ENCODE measurements around the gene PLK2. TPM values are rescaled to one million over a fixed set of nuclear protein-coding genes. Genes with fewer than 3 reads are reported as not detected.

Gene PLK2
- total RNA-seq, 3 donors from 2014 or later (not counting 1 experiment from before 2014, with no cell fraction given): 18.3 to 30.0 (median 22.0) TPM

DNA sequence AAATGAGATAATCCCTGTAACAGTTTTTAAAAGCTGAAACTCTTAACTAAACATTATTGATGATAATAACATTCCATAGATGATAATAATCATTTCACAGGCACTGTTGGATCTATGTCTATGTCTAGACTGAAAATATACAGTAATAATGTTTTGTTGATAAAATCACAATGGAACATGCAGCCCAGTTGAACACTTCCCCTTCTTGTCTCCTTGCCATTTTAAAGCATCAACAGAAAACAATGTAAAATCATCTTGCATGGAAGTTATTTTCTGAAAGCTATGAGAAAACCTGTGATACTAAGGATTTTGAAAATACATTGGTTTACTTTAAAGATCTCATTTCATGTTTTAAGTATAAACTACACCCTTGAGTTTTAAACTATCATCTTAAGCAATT, 33.3 kb upstream of the PLK2 start:
- peak overlapping the region; percentile 47 for H3K4me3 ChIP-seq (ENCODE audit: low read length)
- Mint-ChIP-seq H3K4me1 (peaks cover 0 to 4% of the 10 kb centered on the region in 2 donors), H3K4me3 (no peak overlapping the region), H3K36me3 (no peaks in the 10 kb centered on the region), H3K27ac (no peak overlapping the region), H3K27me3 (ENCODE audit: low read depth in 2 of 2) (peaks cover 0 to 8% of the 10 kb centered on the region in 2 donors), H3K9me3 (no peaks in the 10 kb centered on the region)
- H3K4me1 ChIP-seq (ENCODE audit: control insufficient read depth, insufficient read depth, low read length): no peaks in the 10 kb centered on the region
- TF ChIP-seq, protein P1, sequence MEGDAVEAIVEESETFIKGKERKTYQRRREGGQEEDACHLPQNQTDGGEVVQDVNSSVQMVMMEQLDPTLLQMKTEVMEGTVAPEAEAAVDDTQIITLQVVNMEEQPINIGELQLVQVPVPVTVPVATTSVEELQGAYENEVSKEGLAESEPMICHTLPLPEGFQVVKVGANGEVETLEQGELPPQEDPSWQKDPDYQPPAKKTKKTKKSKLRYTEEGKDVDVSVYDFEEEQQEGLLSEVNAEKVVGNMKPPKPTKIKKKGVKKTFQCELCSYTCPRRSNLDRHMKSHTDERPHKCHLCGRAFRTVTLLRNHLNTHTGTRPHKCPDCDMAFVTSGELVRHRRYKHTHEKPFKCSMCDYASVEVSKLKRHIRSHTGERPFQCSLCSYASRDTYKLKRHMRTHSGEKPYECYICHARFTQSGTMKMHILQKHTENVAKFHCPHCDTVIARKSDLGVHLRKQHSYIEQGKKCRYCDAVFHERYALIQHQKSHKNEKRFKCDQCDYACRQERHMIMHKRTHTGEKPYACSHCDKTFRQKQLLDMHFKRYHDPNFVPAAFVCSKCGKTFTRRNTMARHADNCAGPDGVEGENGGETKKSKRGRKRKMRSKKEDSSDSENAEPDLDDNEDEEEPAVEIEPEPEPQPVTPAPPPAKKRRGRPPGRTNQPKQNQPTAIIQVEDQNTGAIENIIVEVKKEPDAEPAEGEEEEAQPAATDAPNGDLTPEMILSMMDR (IDR thresholded peaks at IDR 0.05): no peak
- no peak for DNase-seq
- no peaks in the 10 kb centered on the region for H3K9me3 ChIP-seq (ENCODE audit: control insufficient read depth, insufficient read depth, low read length)
- H3K27me3 ChIP-seq (ENCODE audit: control insufficient read depth, insufficient read depth, low read length): no peaks in the 10 kb centered on the region
- intact Hi-C loops (cut with micrococcal nuclease): no loop called here
- ATAC-seq: no peak
- no peaks in the 10 kb centered on the region for H3K36me3 ChIP-seq (ENCODE audit: control insufficient read depth, insufficient read depth, low read length)
- no peak overlapping the region for H3K27ac ChIP-seq (ENCODE audit: low read length)

DNA sequence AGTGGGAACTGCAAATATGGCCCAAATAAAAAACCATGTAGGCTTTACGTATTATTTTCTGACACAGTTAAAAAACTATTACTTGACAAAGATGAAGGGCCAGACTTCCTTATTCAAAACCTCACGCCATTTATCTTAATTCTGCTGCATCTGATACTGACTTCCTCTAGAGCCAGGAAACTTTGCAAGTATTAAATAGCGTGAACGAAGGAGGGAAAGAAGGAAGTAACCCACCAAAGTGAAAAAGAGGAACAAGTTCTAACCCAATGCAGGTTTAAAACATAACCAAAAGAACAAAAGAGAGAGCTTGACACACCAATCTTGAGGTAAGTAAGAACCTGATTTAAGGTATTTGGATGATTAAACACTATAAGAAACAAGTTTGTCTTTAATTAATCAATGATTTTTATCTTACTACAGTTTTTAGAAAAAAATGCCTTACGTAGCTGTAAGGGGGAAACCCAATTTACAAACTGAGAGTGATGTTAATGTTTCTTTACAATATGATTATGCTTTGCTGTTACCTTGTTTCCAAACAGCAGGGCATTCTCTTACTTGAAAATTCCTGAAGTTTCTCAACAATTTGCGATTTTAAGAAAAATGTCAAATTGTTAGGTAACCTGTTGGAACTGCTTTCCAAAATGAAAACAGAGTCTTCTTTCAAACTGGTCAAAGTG, 31.5 kb upstream of the PLK2 start, which contains the start of gene GAPT:
TSS of gene GAPT (plus strand) at position 220 of the 677 bp plus-strand sequence. CDS start 3,102 bp downstream, outside the sequence.
- Histone ChIP-seq H3K27me3 (ENCODE audit: control insufficient read depth, insufficient read depth, low read length) (no peaks in the 10 kb centered on the region), H3K4me1 (ENCODE audit: control insufficient read depth, insufficient read depth, low read length) (no peaks in the 10 kb centered on the region), H3K4me3 (ENCODE audit: low read length) (peak within 1 kb of the TSS; percentile 47), H3K27ac (ENCODE audit: low read length) (peak within 1 kb of the TSS; percentile 45), H3K36me3 (ENCODE audit: control insufficient read depth, insufficient read depth, low read length) (no peaks in the 10 kb centered on the region), H3K9me3 (ENCODE audit: control insufficient read depth, insufficient read depth, low read length) (no peaks in the 10 kb centered on the region)
- Mint-ChIP-seq H3K9me3 (no peaks in the 10 kb centered on the region), H3K4me1 (peaks cover 0 to 4% of the 10 kb centered on the region in 2 donors), H3K27me3 (ENCODE audit: low read depth in 2 of 2) (peaks cover 8% of the 10 kb centered on the region in 2 donors), H3K27ac (no peak within 1 kb of the TSS), H3K4me3 (no peak within 1 kb of the TSS), H3K36me3 (no peaks in the 10 kb centered on the region)
- TF ChIP-seq, protein P1 (IDR thresholded peaks at IDR 0.05): no peak
- DNase-seq (peak in 1 of 2 donors; percentile 7), ATAC-seq (peak in 2 of 3 donors; percentile 32 to 79)
- intact Hi-C loops (cut with micrococcal nuclease): no loop called here
- WGBS (ENCODE audit: insufficient coverage): 3% methylated on average over 5 of the region's 6 CpGs

DNA sequence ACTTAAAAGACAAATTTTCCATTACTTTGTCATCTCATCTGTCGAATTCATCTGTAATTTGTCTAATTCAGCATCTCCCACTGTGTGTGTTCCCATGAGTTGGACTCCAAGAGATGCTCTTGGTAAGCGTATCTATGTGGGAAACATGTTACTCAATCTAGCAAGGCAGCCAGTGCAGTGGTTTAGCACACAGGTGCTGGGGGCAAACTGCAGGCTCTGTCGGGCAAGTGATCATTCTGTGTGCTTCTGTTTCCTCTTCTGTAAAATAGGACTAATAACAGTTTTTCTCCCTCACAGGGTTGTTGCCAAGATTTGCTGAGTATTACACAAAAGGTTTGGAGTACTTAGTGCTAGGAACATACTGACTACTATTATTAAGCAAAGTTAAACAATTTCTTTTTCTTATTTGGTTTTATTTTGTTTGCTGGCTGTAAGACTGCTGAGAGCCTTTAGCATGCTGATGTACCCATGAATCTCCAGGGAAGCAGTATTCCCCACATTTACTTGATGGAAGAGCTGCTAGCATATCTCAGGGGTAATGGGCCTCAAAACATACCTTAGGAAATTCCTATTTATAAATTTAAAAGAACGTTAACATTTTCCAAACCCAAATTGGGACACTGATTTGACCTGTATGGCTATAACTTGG, 30.6 kb upstream of the PLK2 start:
- TF ChIP-seq, protein P1 (IDR thresholded peaks at IDR 0.05): no peak
- Histone ChIP-seq H3K4me1 (ENCODE audit: control insufficient read depth, insufficient read depth, low read length) (no peaks in the 10 kb centered on the region), H3K9me3 (ENCODE audit: control insufficient read depth, insufficient read depth, low read length) (no peaks in the 10 kb centered on the region), H3K4me3 (ENCODE audit: low read length) (no peak overlapping the region), H3K36me3 (ENCODE audit: control insufficient read depth, insufficient read depth, low read length) (no peaks in the 10 kb centered on the region), H3K27ac (ENCODE audit: low read length) (no peak overlapping the region), H3K27me3 (ENCODE audit: control insufficient read depth, insufficient read depth, low read length) (no peaks in the 10 kb centered on the region)
- Mint-ChIP-seq H3K4me3 (no peak overlapping the region), H3K9me3 (no peaks in the 10 kb centered on the region), H3K27ac (no peak overlapping the region), H3K27me3 (ENCODE audit: low read depth in 2 of 2) (peaks cover 8% of the 10 kb centered on the region in 2 donors), H3K4me1 (peaks cover 0 to 4% of the 10 kb centered on the region in 2 donors), H3K36me3 (no peaks in the 10 kb centered on the region)
- intact Hi-C loops (cut with micrococcal nuclease): no loop called here
- WGBS (ENCODE audit: insufficient coverage): 24% methylated on average over 3 of the region's 4 CpGs
- no peak for DNase-seq
- no peak for ATAC-seq

Measured in natural killer cell (primary cell).